Spleen (tissue), 11 donors: ENCODE results near the gene TMEM94. TPM values are rescaled to one million over a fixed set of nuclear protein-coding genes. Genes with fewer than 3 reads are reported as not detected.

Source experiments
- DNase-seq: peaks from one replicate; pipeline ENCODE4 v3.0.0-alpha.2; 2020
- H3K27ac ChIP-seq, 8 donors: fragments of 200-600 bp; sonication (generic) in 7 of 8; 1 replicate in 4 of 8; 2 replicates in 4 of 8; pipeline versions ENCODE4 v1.5.0 to v1.8.0; 2016 to 2021; ENCODE audit warnings: inconsistent platforms in 4 of 8, mild to moderate bottlenecking in 4 of 8, moderate library complexity in 1 of 8
- H3K27me3 ChIP-seq, 7 donors: fragments of 200-600 bp; sonication (generic) in 6 of 7; replicated peaks in 1 of 7; 1 replicate in 4 of 7; 2 replicates in 3 of 7; pipeline versions ENCODE4 v1.5.0 to v1.8.0; 2016 to 2021; ENCODE audit warnings: inconsistent platforms in 3 of 7, mild to moderate bottlenecking in 1 of 7
- H3K36me3 ChIP-seq, 6 donors: fragments of 200-600 bp; sonication (generic) in 5 of 6; 1 replicate in 4 of 6; 2 replicates in 2 of 6; pipeline versions ENCODE4 v1.5.0 to v1.8.0; 2016 to 2021; ENCODE audit warnings: inconsistent platforms in 2 of 6
- H3K4me1 ChIP-seq, 6 donors: fragments of 200-600 bp; sonication (generic) in 5 of 6; 1 replicate in 3 of 6; 2 replicates in 3 of 6; pipeline versions ENCODE4 v1.5.0 to v1.8.0; 2016 to 2021; ENCODE audit warnings: inconsistent platforms in 3 of 6
- H3K4me3 ChIP-seq, 8 donors: fragments of 200-600 bp; sonication (generic) in 7 of 8; 1 replicate in 4 of 8; 2 replicates in 4 of 8; pipeline versions ENCODE4 v1.5.0 to v1.8.0; 2016 to 2021; ENCODE audit warnings: inconsistent platforms in 4 of 8, mild to moderate bottlenecking in 4 of 8, moderate library complexity in 2 of 8
- H3K9me3 ChIP-seq, 8 donors: fragments of 200-600 bp; sonication (generic) in 7 of 8; 1 replicate in 4 of 8; 2 replicates in 4 of 8; pipeline versions ENCODE4 v1.5.0 to v1.8.0; 2016 to 2021; ENCODE audit warnings: inconsistent platforms in 4 of 8
- CTCF ChIP-seq, 11 experiments: fragments of 200-600 bp in 7 of 11; fragments of 450-650 bp in 4 of 11; sonication (generic) in 4 of 11; IDR thresholded peaks in 8 of 11; conservative IDR thresholded peaks in 3 of 11; 1 replicate in 7 of 11; 2 replicates in 4 of 11; pipeline versions ENCODE4 v1.4.0 to v1.8.0; 2016 to 2021; ENCODE audit warnings: antibody characterized with exemption in 11 of 11, inconsistent platforms in 4 of 11, mild to moderate bottlenecking in 1 of 11
- POLR2A ChIP-seq, 3 donors: fragments of 450-650 bp; IDR thresholded peaks; one replicate each; pipeline ENCODE4 v1.5.1; 2017; ENCODE audit warnings: antibody characterized with exemption in 3 of 3, mild to moderate bottlenecking in 1 of 3
- POLR2AphosphoS5 ChIP-seq, 3 donors: sonication (generic); formaldehyde crosslinking; IDR thresholded peaks; one replicate each; pipeline ENCODE4 v1.5.1; 2017; ENCODE audit warnings: antibody characterized with exemption in 3 of 3
- WGBS, 5 donors: extraction: QIAGEN DNeasy Blood & Tissue Kit in 3 of 5; methylation state at CpG; one replicate each; pipeline versions ENCODE4 v1.1.5 to v1.1.7; 2013 to 2018; 5-methylcytosine and 5-hydroxymethylcytosine counted together
- intact Hi-C: fragments of 100-400 bp; cut with DNase I; formaldehyde crosslinking; loops from one replicate; pipeline ENCODE4 v1.15.0; 2023; ENCODE audit warnings: low total_unique reads
- polyA plus RNA-seq, 3 donors: library from polyadenylated mRNA; stranded (reverse); fragments of 200-250 nt; gene quantifications; one replicate each; pipeline ENCODE4 v1.2.1, GENCODE V29; 2013
- total RNA-seq, 7 donors: library from RNA; depleted of rRNA in 3 of 7; stranded (reverse); fragments of >200 nt in 3 of 7; fragmentation: NEBNext Ultra II Directional in 4 of 7; extraction: Animal tissue kit (Norgen Biotek cat#: 25700) in 4 of 7; gene quantifications; one replicate each; pipeline versions ENCODE4 v1.1.0 to v1.2.1, GENCODE V29; 2016 to 2021
- donor health status: healthy with polysubstance abuse.
- donor health status: DM: no; HTN: no; CAD: no; lungs with moderate emphysema.
- donor health status: DM: no; HTN: no; CAD: no.
- donor health status: Bipolar disorder and iron deficiency.
- donor health status: healthy.
- donor health status: DM: no; HTN: no; CAD: no.
- donor health status: DM: yes; HTN: yes; CAD: no.

The TMEM94 gene
- total and polyA plus RNA-seq, 10 donors = 24.8 to 101 (median 85.9) TPM

GRCh38 chr17:75487351-75488070 lies 31.1 kb downstream of the TMEM94 start:
- intact Hi-C loops = no loop called here
- no peak for TF ChIP-seq POLR2A (IDR thresholded peaks at IDR 0.05)
- TF ChIP-seq POLR2AphosphoS5 (IDR thresholded peaks at IDR 0.05) = peak in 2 of 3 donors; percentile 65 to 76
- TF ChIP-seq CTCF (IDR thresholded peaks at IDR 0.05 in 8 of 11, conservative IDR thresholded peaks at IDR 0.05 in 3 of 11) = peak in 2 of 11 experiments; percentile 10 to 24
- 20 to 24% (median 23%) methylated on average over 12 of the region's 12 CpGs for WGBS, 5 donors
- peak; percentile 90 for DNase-seq
- Histone ChIP-seq H3K27ac (peak overlapping the region; percentile 41 to 82 (median 74)), H3K9me3 (no peaks in the 10 kb centered on the region), H3K27me3 (no peaks in the 10 kb centered on the region), H3K36me3 (peaks cover 0 to 59% (median 15%) of the 10 kb centered on the region in 6 donors), H3K4me3 (peak overlapping the region in 1 of 8 donors; percentile 38), H3K4me1 (peaks cover 16 to 85% (median 52%) of the 10 kb centered on the region in 6 donors)

- DNase-seq = peak; percentile 69
- no peaks in the 10 kb centered on the region for H3K9me3 ChIP-seq
- TF ChIP-seq CTCF (IDR thresholded peaks at IDR 0.05 in 8 of 11, conservative IDR thresholded peaks at IDR 0.05 in 3 of 11) (no peak), POLR2A (IDR thresholded peaks at IDR 0.05) (no peak), POLR2AphosphoS5 (IDR thresholded peaks at IDR 0.05) (no peak)
- intact Hi-C loops = no loop called here
- 90 to 93% (median 91%) methylated on average over 24 of the region's 24 CpGs for WGBS, 5 donors
- H3K27ac ChIP-seq = peak overlapping the region in 3 of 8 donors; percentile 78 to 82 (median 79)
- H3K36me3 ChIP-seq = peaks cover 0 to 68% (median 29%) of the 10 kb centered on the region in 6 donors
- H3K4me3 ChIP-seq = no peak overlapping the region
- peaks cover 16 to 71% (median 50%) of the 10 kb centered on the region in 6 donors for H3K4me1 ChIP-seq
- no peaks in the 10 kb centered on the region for H3K27me3 ChIP-seq
These were observed 32.5 kb downstream of the TMEM94 start for GRCh38 chr17:75488693-75489510.

GRCh38 chr17:75489511-75489955 lies 33.1 kb downstream of the TMEM94 start:
- TF ChIP-seq POLR2AphosphoS5 (IDR thresholded peaks at IDR 0.05) = no peak
- TF ChIP-seq POLR2A (IDR thresholded peaks at IDR 0.05) = no peak
- TF ChIP-seq CTCF (IDR thresholded peaks at IDR 0.05 in 8 of 11, conservative IDR thresholded peaks at IDR 0.05 in 3 of 11) = no peak
- 72 to 79% (median 74%) methylated on average over 13 to 14 of the region's 14 CpGs for WGBS, 5 donors
- intact Hi-C loops = no loop called here
- Histone ChIP-seq H3K36me3 (peaks cover 0 to 74% (median 34%) of the 10 kb centered on the region in 6 donors), H3K4me1 (peaks cover 16 to 70% (median 50%) of the 10 kb centered on the region in 6 donors), H3K4me3 (no peak overlapping the region), H3K27ac (peak overlapping the region in 3 of 8 donors; percentile 48 to 66 (median 48)), H3K9me3 (no peaks in the 10 kb centered on the region), H3K27me3 (no peaks in the 10 kb centered on the region)
- DNase-seq = no peak
